HepG2 (cell line): ENCODE data around the gene PDE9A. TPM values are rescaled to one million over a fixed set of nuclear protein-coding genes. Genes with fewer than 3 reads are reported as not detected.

ENCODE experiments used
- ARHGAP35 ChIP-seq: sonication (generic); formaldehyde crosslinking; IDR thresholded peaks from 2 replicates; pipeline ENCODE4 v1.9.0; 2022; ENCODE audit warnings: mild to moderate bottlenecking, inconsistent platforms, moderate library complexity, missing genetic modification reagents, borderline replicate concordance
- ARID5B ChIP-seq: IDR thresholded peaks from 2 replicates; pipeline ENCODE4 v1.4.0; 2020; ENCODE audit warnings: mild to moderate bottlenecking, missing genetic modification reagents
- ATF7 ChIP-seq, 2 experiments: fragments of 450-650 bp in 1 of 2; sonication (generic) in 1 of 2; formaldehyde crosslinking in 1 of 2; IDR thresholded peaks; 2 replicates each; pipeline versions ENCODE4 v1.4.0 to v1.6.1; 2016 to 2020; ENCODE audit warnings: antibody characterized with exemption in 1 of 2, mild to moderate bottlenecking in 1 of 2, missing genetic modification reagents in 1 of 2
- BCL6 ChIP-seq: IDR thresholded peaks from 2 replicates; pipeline ENCODE4 v1.6.1; 2016; ENCODE audit warnings: missing genetic modification reagents, missing compliant biosample characterization
- CBX1 ChIP-seq: IDR thresholded peaks from one replicate; pipeline ENCODE4 v1.6.1; 2016; ENCODE audit warnings: antibody characterized with exemption, low read depth
- FOXP1 ChIP-seq, 2 experiments: fragments of 450-650 bp in 1 of 2; IDR thresholded peaks; 2 replicates each; pipeline ENCODE4 v1.6.1; 2017 to 2018; ENCODE audit warnings: antibody characterized with exemption in 1 of 2
- HDAC1 ChIP-seq: sonication (generic); formaldehyde crosslinking; IDR thresholded peaks from 2 replicates; pipeline ENCODE4 v1.5.1; 2020; ENCODE audit warnings: mild to moderate bottlenecking, missing genetic modification reagents
- HNF4A ChIP-seq: sonication (generic); formaldehyde crosslinking; IDR thresholded peaks from 2 replicates; pipeline ENCODE4 v1.4.0; 2020; ENCODE audit warnings: missing genetic modification reagents
- RFXANK ChIP-seq: IDR thresholded peaks from 2 replicates; pipeline ENCODE4 v1.6.1; 2016
- SIX1 ChIP-seq: sonication (generic); formaldehyde crosslinking; IDR thresholded peaks from 2 replicates; pipeline ENCODE4 v1.4.0; 2020; ENCODE audit warnings: missing genetic modification reagents, borderline replicate concordance
- YEATS2 ChIP-seq: sonication (generic); formaldehyde crosslinking; IDR thresholded peaks from 2 replicates; pipeline ENCODE4 v1.4.0; 2020; ENCODE audit warnings: missing genetic modification reagents, borderline replicate concordance
- ZBTB33 ChIP-seq: sonication (generic); formaldehyde crosslinking; IDR thresholded peaks from 2 replicates; pipeline ENCODE4 v1.4.0; 2020; ENCODE audit warnings: missing genetic modification reagents
- ZBTB4 ChIP-seq: sonication (generic); formaldehyde crosslinking; IDR thresholded peaks from 2 replicates; pipeline ENCODE4 v1.4.0; 2020; ENCODE audit warnings: missing genetic modification reagents, mild to moderate bottlenecking, borderline replicate concordance
- ZNF326 ChIP-seq: sonication (generic); formaldehyde crosslinking; IDR thresholded peaks from 2 replicates; pipeline ENCODE4 v1.4.0; 2020; ENCODE audit warnings: missing genetic modification reagents, borderline replicate concordance
- ZNF350 ChIP-seq: sonication (generic); formaldehyde crosslinking; IDR thresholded peaks from 2 replicates; pipeline ENCODE4 v1.4.0; 2020; ENCODE audit warnings: mild to moderate bottlenecking, low read depth, missing genetic modification reagents, borderline replicate concordance
- ZNF501 ChIP-seq: sonication (generic); formaldehyde crosslinking; IDR thresholded peaks from 2 replicates; pipeline ENCODE4 v1.5.1; 2020; ENCODE audit warnings: mild to moderate bottlenecking, moderate library complexity, missing genetic modification reagents
- ZNF546 ChIP-seq: sonication (generic); formaldehyde crosslinking; conservative IDR thresholded peaks from 2 replicates; pipeline ENCODE4 v1.8.1; 2023; ENCODE audit warnings: mild to moderate bottlenecking, missing genetic modification reagents
- ZNF605 ChIP-seq: sonication (generic); formaldehyde crosslinking; IDR thresholded peaks from 2 replicates; pipeline ENCODE4 v1.8.0; 2022; ENCODE audit warnings: mild to moderate bottlenecking, missing genetic modification reagents
- ZNF773 ChIP-seq: sonication (generic); formaldehyde crosslinking; IDR thresholded peaks from 2 replicates; pipeline ENCODE4 v1.4.0; 2020; ENCODE audit warnings: missing genetic modification reagents, borderline replicate concordance
- ZSCAN21 ChIP-seq: sonication (generic); formaldehyde crosslinking; IDR thresholded peaks from 2 replicates; pipeline ENCODE4 v1.8.0; 2022; ENCODE audit warnings: mild to moderate bottlenecking, missing genetic modification reagents, moderate library complexity, borderline replicate concordance
- polyA plus RNA-seq, 8 experiments: library from polyadenylated mRNA; depleted of rRNA in 3 of 8; stranded (reverse) in 7 of 8; unstranded in 1 of 8; fragments of >200 nt; fragmentation: Illumina TruSeq in 4 of 8; extraction: Trizol in 4 of 8; gene quantifications; 2 replicates each; pipeline versions ENCODE4 v1.2.1 to v1.2.3, GENCODE V29; 2011 to 2016; ENCODE audit warnings: low read depth in 4 of 8, missing spikeins in 1 of 8, mixed read lengths in 1 of 8; ENCODE audit not compliant: insufficient read depth in 1 of 8
- total RNA-seq, 5 experiments: library from RNA; depleted of rRNA; stranded (reverse); fragments of >200 nt; fragmentation: Illumina TruSeq; extraction: Trizol; gene quantifications; 2 replicates each; pipeline ENCODE4 v1.2.3, GENCODE V29; 2016; ENCODE audit warnings: low read depth in 1 of 5

PDE9A gene
- total and polyA plus RNA-seq, 2 of the 13 experiments (the other 11 are each of a cell fraction or from before 2014, with no cell fraction given) = 4.6 to 19.7 TPM

GRCh38 chr21:42760951-42761751 lies 107.7 kb downstream of the PDE9A start (continued):
- TF ChIP-seq ZSCAN21 (CRISPR knock-in tag) (no peak; the same call in 1 of the 2 replicates), CBX1 (no peak), YEATS2 (CRISPR knock-in tag) (0 out of 2 replicates have a peak, but pooled peaks have one; percentile 25), ARHGAP35 (no peak), ZNF605 (no peak), ZNF326 (no peak), ZNF350 (peak; percentile 26; the same call in 1 of the 2 replicates), ATF7 (IDR thresholded peaks at IDR 0.05) (peak; percentile 57), ATF7 (CRISPR knock-in tag; IDR thresholded peaks at IDR 0.05) (no peak), ARID5B (peak; percentile 45; the same call in 1 of the 2 replicates), RFXANK (CRISPR knock-in tag) (no peak), HNF4A (CRISPR knock-in tag) (peak; percentile 77), ZBTB33 (CRISPR knock-in tag) (peak; percentile 95), SIX1 (CRISPR knock-in tag) (no peak), FOXP1 (IDR thresholded peaks at IDR 0.05) (no peak), FOXP1 (CRISPR knock-in tag; IDR thresholded peaks at IDR 0.05) (no peak), BCL6 (CRISPR knock-in tag) (peak; percentile 40; the same call in 1 of the 2 replicates), ZNF773 (CRISPR knock-in tag) (no peak), ZNF501 (CRISPR knock-in tag) (0 out of 2 replicates have a peak, but pooled peaks have one; percentile 15), ZBTB4 (CRISPR knock-in tag) (0 out of 2 replicates have a peak, but pooled peaks have one; percentile 80), ZNF546 (CRISPR knock-in tag) (peak; percentile 50; the same call in 1 of the 2 replicates), HDAC1 (CRISPR knock-in tag) (peak; percentile 73)
